ENCODE measurements around the gene MAP2K4. TPM values are rescaled to one million over a fixed set of nuclear protein-coding genes. Genes with fewer than 3 reads are reported as not detected.

MAP2K4 gene
- 28.2 to 34.9 TPM (median 33.4 TPM) in 5 replicates for total RNA-seq (2022; extraction: Qiagen RNA extraction; ENCODE audit: low read depth)

DNA sequence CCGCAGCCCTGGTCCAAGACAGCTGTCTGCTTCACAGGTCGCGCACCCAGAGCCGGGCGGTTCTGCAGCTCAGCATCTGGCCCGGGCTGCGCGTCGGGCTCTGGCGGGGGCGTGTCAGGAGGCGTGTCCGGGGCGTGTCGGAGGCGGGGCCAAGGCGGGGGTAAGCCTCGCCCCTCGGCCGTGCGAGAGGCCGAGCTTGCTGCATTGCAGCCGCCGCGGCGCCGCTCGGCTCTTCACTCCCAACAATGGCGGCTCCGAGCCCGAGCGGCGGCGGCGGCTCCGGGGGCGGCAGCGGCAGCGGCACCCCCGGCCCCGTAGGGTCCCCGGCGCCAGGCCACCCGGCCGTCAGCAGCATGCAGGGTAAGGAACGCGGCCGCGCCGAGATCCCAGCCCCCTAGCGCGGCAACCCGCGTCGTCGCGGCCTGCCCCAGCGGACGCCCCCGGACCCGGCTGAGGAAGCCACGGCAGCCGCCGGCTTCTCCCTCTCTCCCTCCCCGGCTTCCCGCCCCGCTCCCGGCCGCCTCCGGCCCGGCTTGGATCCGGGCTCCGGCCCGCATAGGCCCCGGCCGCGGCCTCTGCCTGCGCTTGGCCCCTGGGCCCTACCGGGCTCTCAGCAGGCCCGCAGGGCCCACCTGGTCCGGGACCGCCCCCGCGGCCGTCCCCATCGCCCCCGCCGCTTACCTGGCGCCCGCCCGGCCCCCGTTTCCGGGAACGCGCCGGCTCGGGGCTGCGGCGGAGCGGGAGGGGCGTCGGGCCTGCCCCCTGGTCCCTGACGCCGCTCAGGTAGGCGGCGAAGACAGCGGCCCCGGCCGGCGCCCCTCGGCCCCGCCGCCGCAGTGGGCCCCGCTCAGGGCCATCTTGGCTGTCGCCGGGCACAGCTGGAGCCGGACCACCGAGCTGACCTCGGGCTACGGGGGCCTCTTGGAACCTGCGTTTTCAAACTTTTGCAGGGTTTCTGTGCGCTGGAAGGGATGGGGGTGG lies at the start of gene MAP2K4:
Gene MAP2K4 (plus strand): TSS at position 236 of the 981 bp plus-strand sequence. CDS start 10 bp downstream, at position 246.

DNA sequence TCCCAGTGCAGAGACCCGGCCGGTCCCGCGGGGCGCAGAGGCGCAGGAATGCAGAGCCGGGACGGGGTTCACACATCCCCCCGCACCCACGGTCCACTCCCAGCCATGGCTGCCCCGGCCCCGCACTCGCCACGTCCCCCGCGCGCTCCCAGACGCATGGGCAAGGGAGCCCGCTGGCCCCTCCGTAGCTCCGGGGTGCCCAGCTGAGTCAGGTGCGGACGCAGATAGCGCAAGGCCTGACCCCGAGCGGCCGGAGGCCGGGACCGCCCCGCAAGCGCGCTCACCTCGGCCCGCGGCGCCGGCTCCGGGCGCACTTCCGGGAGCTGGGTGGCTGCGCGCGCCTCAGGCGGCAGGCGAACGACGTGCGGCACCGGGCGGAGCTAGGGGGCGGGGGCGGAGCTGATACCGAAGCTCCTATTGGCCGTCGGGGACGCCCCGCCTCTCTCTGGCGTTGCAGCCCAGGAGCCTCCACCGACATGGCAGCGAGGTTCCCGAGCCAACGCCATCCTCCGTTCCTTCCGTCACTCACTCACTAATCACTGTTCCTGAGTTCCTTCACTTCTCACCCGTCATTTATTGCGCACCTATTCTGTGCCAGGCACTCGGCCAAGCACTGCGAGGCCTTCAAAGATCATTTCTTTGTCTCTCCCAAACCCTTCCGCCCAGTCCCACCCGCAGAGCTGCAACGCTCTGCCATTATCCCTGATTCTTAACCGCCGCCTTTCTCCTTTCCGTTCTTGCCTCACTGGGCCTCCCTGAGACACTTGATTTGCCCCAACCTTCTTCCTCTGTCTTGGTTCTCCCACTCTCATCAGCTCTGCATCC lies 23.3 kb upstream of the MAP2K4 start, which contains the start of gene ZNF18:
Gene ZNF18 (minus strand): TSS at position 329 of the 825 bp plus-strand sequence. CDS start 4,646 bp downstream, outside the sequence.

Other genes with a start within 250 kb of the MAP2K4 start
- gene ZNF18, start 23.4 kb upstream of the MAP2K4 start, total RNA-seq (2022; extraction: Qiagen RNA extraction; ENCODE audit: low read depth), result 4.2 to 6.0 TPM (median 5.1 TPM) in 5 replicates

Data from A549 treated with GW870086 at 1 μM for 4 hours (cell line).